ENCODE measurements around the gene NSG2. TPM values are rescaled to one million over a fixed set of nuclear protein-coding genes. Genes with fewer than 3 reads are reported as not detected.
"Not testable (repeated sequence)": the region's sequence is repeated elsewhere in the genome, so short reads cannot be mapped to it uniquely, and the experiment has no call there.

NSG2 gene
- under 1 TPM; 0.19 to 0.55 (median 0.47) TPM for polyA plus RNA-seq (ENCODE audit: insufficient read length in 3 of 3)
- long read RNA-seq, donor 1: 0 reads
- long read RNA-seq, donor 2: 0 reads
- long read RNA-seq, donor 3: 0 reads
- long read RNA-seq, donor 4: 0 reads
- long read RNA-seq, donor 5: 0 reads
- long read RNA-seq, donor 6: 0 reads
- long read RNA-seq, donor 7: 0 reads
- long read RNA-seq, donor 8: 0 reads
- long read RNA-seq, donor 9: 0 reads
- long read RNA-seq, donor 10: 0 reads
- long read RNA-seq, donor 11: 0 reads
- long read RNA-seq, donor 12: 0 reads
- long read RNA-seq, donor 13: 0 reads
- long read RNA-seq, donor 14: 0 reads
- long read RNA-seq, donor 15: 0 reads
- long read RNA-seq, donor 16, partial matches to known transcripts: 0 of 1 reads
- long read RNA-seq, donor 16, other reads (novel, unspliced or antisense): 0 of 1 reads

DNA sequence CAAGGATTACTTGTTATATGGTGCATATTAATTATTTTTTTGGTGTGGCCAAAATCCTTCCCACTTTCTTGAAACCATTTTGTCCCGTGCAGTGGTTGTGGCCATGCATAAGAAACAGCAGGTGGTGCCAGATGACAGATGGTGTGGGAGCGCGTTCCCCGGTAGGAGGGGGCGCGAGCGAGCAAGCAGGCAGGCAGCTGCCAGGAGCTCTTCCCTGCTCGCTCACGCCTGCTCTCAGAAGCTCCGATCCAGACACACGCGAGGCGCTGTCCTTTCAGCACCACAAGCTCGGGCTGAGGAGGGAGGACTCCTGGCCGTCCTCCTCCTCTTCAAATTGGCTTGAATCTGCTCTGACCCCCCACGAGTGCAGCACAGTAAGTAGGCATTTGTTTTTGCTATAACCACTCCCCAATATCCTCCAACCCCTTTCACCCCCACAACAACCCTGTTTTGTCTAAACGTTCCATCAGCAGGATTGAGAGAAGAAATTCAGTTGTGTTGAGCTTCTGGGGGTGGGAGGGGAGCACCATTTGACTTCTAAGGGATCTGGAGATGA is at the start of gene NSG2:
NSG2 (plus strand) TSS at position 237 of the 556 bp plus-strand sequence. CDS start 1,050 bp downstream, outside the sequence.
- DNase-seq (ENCODE audit: extremely low read depth in 1 of 11, low read depth in 9 of 11, low spot score in 4 of 11): peak; percentile 68 to 93 (median 88)

DNA sequence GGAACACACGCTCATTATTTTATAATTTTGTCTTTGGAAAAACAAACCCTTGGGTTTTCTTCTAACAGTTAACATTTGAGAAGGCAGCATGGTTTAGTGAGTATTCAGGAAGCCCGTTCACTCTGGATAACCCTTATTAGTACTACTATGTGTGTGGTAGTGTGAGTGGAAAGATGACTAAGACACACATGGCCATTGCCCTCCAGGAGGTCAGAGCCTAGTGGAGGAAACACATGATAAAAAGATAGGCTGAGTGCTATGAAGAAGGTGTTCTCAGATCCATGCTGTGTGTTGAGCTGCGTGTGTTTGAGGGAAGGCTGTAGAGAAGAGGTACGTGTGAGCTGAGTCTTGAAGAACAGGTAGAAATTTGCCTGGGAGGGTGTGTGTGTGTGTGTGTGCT is 48.2 kb upstream of the NSG2 start:
- DNase-seq (ENCODE audit: extremely low read depth in 1 of 11, low read depth in 9 of 11, low spot score in 4 of 11): no peak

DNA sequence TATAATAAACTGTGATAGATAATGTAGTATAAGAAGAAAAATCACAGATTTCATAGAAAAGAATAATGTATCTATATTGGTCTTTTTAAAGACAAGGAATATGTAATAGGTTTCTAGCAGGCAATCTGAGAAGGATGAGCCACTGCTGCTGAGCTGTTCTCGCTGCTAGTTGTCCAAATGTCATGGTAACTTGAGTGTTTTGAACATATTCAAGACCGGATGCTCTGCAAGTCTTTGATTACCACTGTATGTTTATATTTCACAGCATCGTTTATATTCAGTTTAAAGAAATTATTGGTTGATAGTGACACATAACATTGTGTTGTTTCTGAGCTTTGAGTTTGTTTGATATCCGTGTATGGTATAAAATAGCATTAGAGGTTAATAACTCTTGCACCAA is 47.0 kb upstream of the NSG2 start:
- DNase-seq (ENCODE audit: extremely low read depth in 1 of 11, low read depth in 9 of 11, low spot score in 4 of 11): no peak

DNA sequence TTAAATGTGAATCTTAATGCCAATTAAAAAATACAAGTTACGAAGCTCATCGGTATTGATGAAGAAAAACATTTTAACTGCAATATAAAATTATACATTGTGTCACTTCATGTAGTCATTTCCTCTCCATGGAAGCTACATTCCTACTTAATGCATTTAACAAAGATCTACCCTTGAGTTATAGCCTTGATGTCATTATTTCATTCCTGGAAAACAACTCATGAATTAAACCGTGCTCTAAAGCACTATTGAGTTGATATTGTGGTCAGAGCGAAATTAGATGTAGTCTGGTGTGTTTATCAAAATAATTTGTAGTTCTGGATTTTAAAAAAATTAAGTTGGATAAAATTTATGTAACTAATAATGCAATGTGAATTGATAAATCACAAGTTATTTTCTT is 45.4 kb upstream of the NSG2 start:
- DNase-seq (ENCODE audit: extremely low read depth in 1 of 11, low read depth in 9 of 11, low spot score in 4 of 11): no peak

- no peak for DNase-seq (ENCODE audit: extremely low read depth in 1 of 11, low read depth in 9 of 11, low spot score in 4 of 11)
Measured at GRCh38 chr5:174003795-174004194, 41.7 kb upstream of the NSG2 start.

GRCh38 chr5:174008922-174009321 is 36.6 kb upstream of the NSG2 start:
- no peak for DNase-seq (ENCODE audit: extremely low read depth in 1 of 11, low read depth in 9 of 11, low spot score in 4 of 11)

- DNase-seq (ENCODE audit: extremely low read depth in 1 of 11, low read depth in 9 of 11, low spot score in 4 of 11): no peak
Measured at GRCh38 chr5:174010365-174010764, 35.1 kb upstream of the NSG2 start.

- no peak for DNase-seq (ENCODE audit: extremely low read depth in 1 of 11, low read depth in 9 of 11, low spot score in 4 of 11)
Measured at GRCh38 chr5:174011441-174011840, 34.1 kb upstream of the NSG2 start.

DNA sequence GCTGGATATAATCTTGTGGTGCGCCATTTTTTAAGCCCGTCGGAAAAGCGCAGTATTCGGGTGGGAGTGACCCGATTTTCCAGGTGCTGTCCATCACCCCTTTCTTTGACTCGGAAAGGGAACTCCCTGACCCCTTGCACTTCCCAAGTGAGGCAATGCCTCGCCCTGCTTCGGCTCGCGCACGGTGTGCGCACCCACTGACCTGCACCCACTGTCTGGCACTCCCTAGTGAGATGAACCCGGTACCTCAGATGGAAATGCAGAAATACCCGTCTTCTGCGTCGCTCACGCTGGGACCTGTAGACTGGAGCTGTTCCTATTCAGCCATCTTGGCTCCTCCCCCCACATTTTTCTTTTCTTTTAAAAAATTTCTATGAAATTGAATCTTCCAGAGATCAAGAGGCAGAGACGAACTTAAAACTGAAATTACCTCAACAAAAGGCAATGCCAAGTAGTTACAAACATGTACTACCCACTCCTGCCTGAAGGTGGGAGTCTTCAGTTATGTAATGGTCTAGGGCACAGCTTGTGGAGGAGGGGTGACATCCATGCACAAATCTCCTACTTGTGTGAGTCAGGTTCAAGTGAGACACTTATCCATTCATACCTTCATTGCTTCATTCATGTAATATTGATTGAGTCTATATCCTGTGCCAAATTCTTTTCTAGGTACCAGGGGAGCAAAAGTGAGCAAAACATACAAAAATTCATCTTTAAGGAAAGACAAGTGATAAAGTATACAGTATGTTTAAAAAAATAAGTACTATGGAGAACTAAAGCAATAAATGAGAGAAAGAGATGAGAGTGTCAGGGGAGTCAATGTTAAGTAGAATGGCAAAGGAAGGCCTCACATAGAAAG is 25.2 kb upstream of the NSG2 start:
- not testable (repeated sequence) for DNase-seq (ENCODE audit: extremely low read depth in 1 of 11, low read depth in 9 of 11, low spot score in 4 of 11)

- no peak for DNase-seq (ENCODE audit: extremely low read depth in 1 of 11, low read depth in 9 of 11, low spot score in 4 of 11)
Measured at GRCh38 chr5:174020928-174021304, 24.6 kb upstream of the NSG2 start.

DNA sequence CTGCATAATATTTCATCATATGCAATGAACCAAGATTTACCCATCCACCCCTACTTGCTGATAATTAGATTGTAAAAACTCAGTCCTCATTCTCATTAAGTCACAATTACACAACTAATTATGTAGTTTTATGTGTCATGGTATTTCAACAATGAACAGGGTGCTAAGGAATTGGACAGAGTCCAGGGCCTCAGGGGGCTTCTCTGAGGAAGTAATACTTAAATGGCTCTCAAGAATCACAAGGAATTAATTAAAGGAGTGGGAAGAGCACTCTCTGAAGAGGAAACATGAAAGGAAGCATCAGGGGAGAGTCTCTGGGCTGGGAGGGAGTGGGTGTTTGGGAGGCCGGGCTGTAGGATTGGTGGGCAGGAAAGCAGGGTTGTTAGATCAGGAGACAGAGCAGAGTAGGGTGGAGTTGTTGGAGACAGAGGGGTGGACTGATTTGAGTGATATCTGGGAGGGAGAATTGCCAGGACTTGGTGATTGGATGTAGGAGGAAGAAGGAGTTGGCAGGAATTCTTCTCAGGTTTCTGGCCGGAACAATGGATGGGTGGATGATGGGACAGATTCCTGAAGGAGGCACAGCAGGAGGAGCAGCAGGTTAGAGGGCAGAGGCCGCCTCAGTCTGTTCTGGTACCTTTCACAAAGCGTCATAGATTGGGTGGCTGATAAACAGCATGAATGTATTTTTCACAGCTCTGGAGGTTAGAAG is 23.0 kb upstream of the NSG2 start:
- DNase-seq (ENCODE audit: extremely low read depth in 1 of 11, low read depth in 9 of 11, low spot score in 4 of 11): no peak

DNA sequence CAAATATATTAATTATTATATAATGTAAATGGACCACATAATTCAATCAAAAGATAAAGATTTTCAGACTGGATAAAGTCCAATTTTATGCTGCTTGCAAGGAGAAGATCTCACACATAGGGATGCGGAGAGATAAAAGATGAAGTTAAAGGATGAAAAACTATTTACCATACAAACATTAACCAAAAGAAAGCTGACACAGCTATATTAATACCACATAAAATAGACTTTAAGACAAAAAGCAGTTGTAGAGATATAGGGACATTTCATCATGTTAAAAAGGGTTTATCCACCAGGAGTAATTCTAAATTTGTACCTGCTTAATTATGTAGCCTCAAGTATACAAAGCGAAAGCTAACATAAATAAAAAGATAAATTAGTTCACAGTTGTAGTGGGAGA is 15.2 kb upstream of the NSG2 start:
- no peak for DNase-seq (ENCODE audit: extremely low read depth in 1 of 11, low read depth in 9 of 11, low spot score in 4 of 11)

DNA sequence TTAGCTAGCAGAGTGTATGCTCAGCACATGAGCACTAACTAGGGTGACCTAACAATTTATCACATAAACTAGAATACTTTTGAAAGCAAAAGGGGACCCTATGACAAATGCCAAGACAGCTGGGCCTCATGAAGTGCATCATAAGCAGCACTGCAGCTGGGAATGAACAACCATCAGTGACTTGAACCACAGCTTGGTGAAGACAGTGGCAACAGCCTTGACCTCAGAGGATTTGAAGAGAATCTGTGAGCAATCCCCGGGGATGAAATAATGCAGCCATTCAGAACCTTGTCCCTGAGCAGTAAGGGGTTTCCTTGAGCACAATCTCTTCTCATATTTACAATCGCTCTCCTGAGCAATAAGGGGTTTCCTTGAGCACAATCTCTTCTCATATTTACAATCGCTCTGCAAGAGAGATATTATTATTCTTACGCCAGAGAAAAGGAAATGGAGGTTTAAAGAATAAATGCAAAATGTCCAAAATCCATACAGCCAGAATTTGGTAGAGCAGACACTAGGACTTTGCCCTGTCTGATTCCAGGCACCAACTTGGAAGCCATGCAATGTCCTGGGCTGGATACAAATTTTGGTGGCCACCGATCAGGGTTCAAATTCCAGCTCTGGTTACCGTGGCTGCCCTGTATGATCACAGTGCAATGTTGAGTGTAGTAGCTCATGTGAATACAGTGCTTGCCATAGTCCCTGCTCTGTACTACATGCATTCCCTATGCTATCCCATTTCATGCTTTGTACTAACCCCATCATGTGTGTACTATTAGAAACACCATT is 846 bp upstream of the NSG2 start:
- no peak for DNase-seq (ENCODE audit: extremely low read depth in 1 of 11, low read depth in 9 of 11, low spot score in 4 of 11)

- no peak for DNase-seq (ENCODE audit: extremely low read depth in 1 of 11, low read depth in 9 of 11, low spot score in 4 of 11)
Measured at GRCh38 chr5:174046558-174046957, 1.1 kb downstream of the NSG2 start.

DNA sequence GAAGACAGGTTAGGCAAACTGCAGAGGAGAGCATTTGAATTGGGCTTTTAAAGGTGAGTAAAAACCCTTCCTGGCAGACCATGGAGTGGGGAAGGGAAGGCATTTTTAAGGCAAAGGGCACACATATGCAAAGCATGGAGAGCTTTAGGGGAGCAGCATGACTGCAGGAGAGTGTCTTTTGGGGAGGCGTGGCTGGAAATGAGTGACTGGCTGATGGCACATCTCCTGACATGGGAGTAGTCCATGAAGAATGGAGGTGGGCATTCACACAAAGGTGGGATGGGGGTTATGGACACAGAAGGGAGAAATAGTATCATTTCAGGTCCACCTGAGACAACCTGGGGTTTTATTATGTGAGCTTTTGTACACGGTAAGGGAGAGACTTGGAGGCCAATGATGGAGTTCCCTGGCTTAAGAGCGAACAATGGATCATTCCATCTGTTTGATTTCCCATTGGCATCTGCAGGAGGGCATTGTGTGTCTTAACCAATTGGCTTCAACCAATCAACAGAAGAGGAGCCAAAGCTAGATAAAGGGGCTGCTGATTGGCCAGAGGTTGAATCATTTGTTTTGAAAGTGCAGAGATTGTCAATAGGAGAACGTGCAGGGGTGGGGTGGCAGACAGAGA is 2.1 kb downstream of the NSG2 start:
- DNase-seq (ENCODE audit: extremely low read depth in 1 of 11, low read depth in 9 of 11, low spot score in 4 of 11): no peak

DNA sequence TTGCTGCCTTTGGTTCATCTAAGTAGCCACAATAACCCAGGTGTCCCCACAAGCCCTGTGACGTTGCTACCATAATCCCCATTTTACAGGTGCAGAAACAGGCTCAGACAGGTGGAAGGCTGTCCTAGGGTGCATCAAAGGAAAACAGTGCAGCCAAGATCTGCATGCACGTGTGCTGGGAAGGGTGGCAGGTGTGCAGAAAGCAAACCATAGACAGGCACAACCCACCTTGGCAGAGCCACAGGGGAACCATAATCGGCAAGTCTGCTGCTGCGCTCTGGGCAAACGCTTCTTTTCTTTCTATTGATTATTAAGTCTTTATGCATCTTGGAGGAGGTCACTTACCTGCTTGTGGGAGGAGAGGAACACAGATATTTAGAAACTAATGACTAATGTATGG is 7.1 kb downstream of the NSG2 start:
- no peak for DNase-seq (ENCODE audit: extremely low read depth in 1 of 11, low read depth in 9 of 11, low spot score in 4 of 11)

GRCh38 chr5:174053905-174054304 is 8.4 kb downstream of the NSG2 start:
- DNase-seq (ENCODE audit: extremely low read depth in 1 of 11, low read depth in 9 of 11, low spot score in 4 of 11): no peak
